CD14-positive monocyte (primary cell): ENCODE results near the gene RPS21. TPM values are rescaled to one million over a fixed set of nuclear protein-coding genes. Genes with fewer than 3 reads are reported as not detected.

Source experiments
- DNase-seq, 3 donors: peaks; one replicate each; pipeline ENCODE4 v3.0.0-alpha.2; 2011 to 2022
- H2AFZ ChIP-seq: 2 replicates; pipeline ENCODE4 v1.6.0; 2012; ENCODE audit warnings: mild to moderate bottlenecking, low read depth, low read length, inconsistent platforms; ENCODE audit not compliant: insufficient read depth, poor library complexity, severe bottlenecking
- H3K27ac ChIP-seq, 2 donors: 1 replicate in 1 of 2; 2 replicates in 1 of 2; pipeline ENCODE4 v1.5.1; 2012 to 2013; ENCODE audit warnings: low read length in 2 of 2, control low read depth in 1 of 2, inconsistent platforms in 1 of 2, low read depth in 1 of 2, mild to moderate bottlenecking in 1 of 2
- H3K27me3 ChIP-seq, 2 donors: one replicate each; pipeline versions ENCODE4 v1.6.0 to v1.6.1; 2011 to 2013; ENCODE audit warnings: low read length in 2 of 2; ENCODE audit not compliant: control insufficient read depth in 2 of 2, insufficient read depth in 2 of 2
- H3K36me3 ChIP-seq, 2 donors: replicated peaks in 1 of 2; 1 replicate in 1 of 2; 2 replicates in 1 of 2; pipeline versions ENCODE4 v1.5.1 to v1.6.1; 2012 to 2013; ENCODE audit warnings: low read length in 2 of 2, control low read depth in 1 of 2, inconsistent platforms in 1 of 2, mild to moderate bottlenecking in 1 of 2; ENCODE audit not compliant: insufficient read depth in 2 of 2, control insufficient read depth in 1 of 2
- H3K4me1 ChIP-seq, 2 donors: 1 replicate in 1 of 2; 2 replicates in 1 of 2; pipeline versions ENCODE4 v1.5.1 to v1.6.1; 2012 to 2013; ENCODE audit warnings: low read length in 2 of 2, control low read depth in 1 of 2, inconsistent platforms in 1 of 2, mild to moderate bottlenecking in 1 of 2, moderate library complexity in 1 of 2; ENCODE audit not compliant: insufficient read depth in 2 of 2, control insufficient read depth in 1 of 2
- H3K4me2 ChIP-seq: replicated peaks from 2 replicates; pipeline ENCODE3; 2012; ENCODE audit warnings: low read length, moderate library complexity, mild to moderate bottlenecking; ENCODE audit not compliant: poor library complexity, severe bottlenecking; ENCODE audit errors: extremely low read depth
- H3K4me3 ChIP-seq, 3 experiments: fragments of 200-600 bp in 1 of 3; sonication (generic) in 1 of 3; replicated peaks in 1 of 3; 1 replicate in 2 of 3; 2 replicates in 1 of 3; pipeline ENCODE4 v1.5.1; 2011 to 2013; ENCODE audit warnings: low read length in 3 of 3, mild to moderate bottlenecking in 3 of 3, control low read depth in 2 of 3, low read depth in 2 of 3, inconsistent platforms in 1 of 3, moderate library complexity in 1 of 3
- H3K79me2 ChIP-seq: 2 replicates; pipeline ENCODE4 v1.6.0; 2012; ENCODE audit warnings: mild to moderate bottlenecking, control low read depth, inconsistent platforms, low read length, moderate library complexity; ENCODE audit not compliant: insufficient read depth
- H3K9ac ChIP-seq: 2 replicates; pipeline ENCODE4 v1.6.0; 2017; ENCODE audit warnings: low read length, mild to moderate bottlenecking; ENCODE audit not compliant: insufficient read depth, poor library complexity, severe bottlenecking
- H3K9me3 ChIP-seq, 2 donors: replicated peaks in 1 of 2; 1 replicate in 1 of 2; 2 replicates in 1 of 2; pipeline versions ENCODE4 v1.5.1 to v1.6.1; 2012 to 2013; ENCODE audit warnings: low read length in 2 of 2, control low read depth in 1 of 2; ENCODE audit not compliant: control insufficient read depth in 1 of 2, insufficient read depth in 1 of 2
- H4K20me1 ChIP-seq: 2 replicates; pipeline ENCODE4 v1.6.0; 2012; ENCODE audit warnings: mild to moderate bottlenecking, low read length, control low read depth, moderate library complexity; ENCODE audit not compliant: insufficient read depth
- H3K27ac Mint-ChIP-seq, 7 donors: one replicate each; pipeline ENCODE4 v1.8.0; 2020; ENCODE audit warnings: mild to moderate bottlenecking in 7 of 7, mixed read lengths in 7 of 7, moderate library complexity in 6 of 7, inconsistent platforms in 2 of 7
- H3K27me3 Mint-ChIP-seq, 3 donors: one replicate each; pipeline ENCODE4 v1.8.0; 2021 to 2022; ENCODE audit warnings: low read depth in 3 of 3, mild to moderate bottlenecking in 3 of 3, mixed read lengths in 3 of 3, moderate library complexity in 3 of 3, inconsistent platforms in 1 of 3
- H3K36me3 Mint-ChIP-seq, 2 donors: one replicate each; pipeline ENCODE4 v1.8.0; 2020; ENCODE audit warnings: mixed read lengths in 2 of 2, inconsistent platforms in 1 of 2, mild to moderate bottlenecking in 1 of 2
- H3K4me1 Mint-ChIP-seq: one replicate; pipeline ENCODE4 v1.8.0; 2020; ENCODE audit warnings: mild to moderate bottlenecking, mixed read lengths
- H3K4me3 Mint-ChIP-seq, 2 donors: one replicate each; pipeline ENCODE4 v1.8.0; 2020; ENCODE audit warnings: mild to moderate bottlenecking in 2 of 2, mixed read lengths in 2 of 2, moderate library complexity in 1 of 2
- H3K9me3 Mint-ChIP-seq, 7 donors: one replicate each; pipeline ENCODE4 v1.8.0; 2020 to 2022; ENCODE audit warnings: mixed read lengths in 7 of 7, mild to moderate bottlenecking in 6 of 7, moderate library complexity in 6 of 7, inconsistent platforms in 2 of 7
- WGBS: methylation state at CpG from one replicate; pipeline ENCODE4 v1.1.5; 2013; ENCODE audit warnings: missing lambda C conversion rate; ENCODE audit not compliant: insufficient coverage; 5-methylcytosine and 5-hydroxymethylcytosine counted together
- intact Hi-C, 2 donors: fragments of 100-400 bp; cut with micrococcal nuclease; formaldehyde crosslinking; loops; one replicate each; pipeline versions ENCODE4 v1.15.0 to v1.15.1; 2023
- polyA plus RNA-seq, 3 donors: library from polyadenylated mRNA; depleted of rRNA in 1 of 3; unstranded in 2 of 3; stranded (reverse) in 1 of 3; fragments of 300-500 nt in 2 of 3; fragments of >200 nt in 1 of 3; fragmentation: Illumina TruSeq in 2 of 3; gene quantifications; 1 replicate in 2 of 3; 2 replicates in 1 of 3; pipeline ENCODE4 v1.2.3, GENCODE V29; 2012 to 2021
- TF ChIP-seq, protein P1 (sequence below): fragments of 200-600 bp; IDR thresholded peaks from one replicate; pipeline ENCODE4 v1.8.0; 2022; ENCODE audit warnings: antibody characterized with exemption, mild to moderate bottlenecking

RPS21 gene
- polyA plus RNA-seq, 3 donors: 799 to 6,263 (median 968) TPM

DNA sequence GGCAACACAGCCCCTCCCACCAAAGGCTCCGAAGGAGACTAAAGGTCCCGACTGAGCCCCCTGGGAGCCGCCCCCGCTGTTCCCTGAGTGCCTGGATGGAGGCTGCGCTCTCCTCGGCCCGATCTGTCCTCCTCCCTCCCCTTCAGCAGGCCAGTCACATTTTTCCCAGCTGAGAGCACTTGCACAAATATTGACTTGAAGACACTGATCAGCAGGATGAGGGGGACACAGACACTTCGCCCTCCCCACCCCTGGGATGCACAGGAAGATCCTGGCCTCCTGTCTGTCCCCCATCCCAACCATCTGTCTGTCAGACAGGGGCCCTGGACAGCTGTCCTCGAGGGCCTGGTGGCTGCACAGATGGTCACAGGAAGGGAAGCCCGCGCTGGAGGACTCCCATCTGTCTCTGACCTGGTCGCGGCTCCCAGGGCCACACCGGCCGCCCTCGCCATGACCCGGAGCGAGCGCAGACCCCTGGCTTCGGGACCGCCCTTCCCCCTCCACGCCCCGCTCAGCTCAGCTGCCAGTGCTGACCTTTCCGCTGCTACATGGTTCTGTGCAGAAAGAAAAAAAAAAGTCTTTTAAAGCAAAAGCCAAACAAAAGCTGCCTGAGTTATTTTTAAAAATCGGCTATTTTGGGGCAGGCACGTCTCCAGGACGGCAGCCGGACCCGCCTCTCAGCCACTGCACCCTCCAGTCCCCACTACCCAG, 30.9 kb upstream of the RPS21 start:
- Histone ChIP-seq H4K20me1 (no peaks in the 10 kb centered on the region), H3K27me3 (peaks cover 0 to 11% of the 10 kb centered on the region in 2 donors), H2AFZ (no peak overlapping the region), H3K27ac (no peak overlapping the region), H3K9me3 (no peaks in the 10 kb centered on the region), H3K79me2 (no peaks in the 10 kb centered on the region), H3K36me3 (no peaks in the 10 kb centered on the region), H3K4me3 (no peak overlapping the region), H3K9ac (no peak overlapping the region), H3K4me1 (no peaks in the 10 kb centered on the region), H3K4me2 (no peak overlapping the region)
- intact Hi-C loops: no loop called here
- TF ChIP-seq, protein P1, sequence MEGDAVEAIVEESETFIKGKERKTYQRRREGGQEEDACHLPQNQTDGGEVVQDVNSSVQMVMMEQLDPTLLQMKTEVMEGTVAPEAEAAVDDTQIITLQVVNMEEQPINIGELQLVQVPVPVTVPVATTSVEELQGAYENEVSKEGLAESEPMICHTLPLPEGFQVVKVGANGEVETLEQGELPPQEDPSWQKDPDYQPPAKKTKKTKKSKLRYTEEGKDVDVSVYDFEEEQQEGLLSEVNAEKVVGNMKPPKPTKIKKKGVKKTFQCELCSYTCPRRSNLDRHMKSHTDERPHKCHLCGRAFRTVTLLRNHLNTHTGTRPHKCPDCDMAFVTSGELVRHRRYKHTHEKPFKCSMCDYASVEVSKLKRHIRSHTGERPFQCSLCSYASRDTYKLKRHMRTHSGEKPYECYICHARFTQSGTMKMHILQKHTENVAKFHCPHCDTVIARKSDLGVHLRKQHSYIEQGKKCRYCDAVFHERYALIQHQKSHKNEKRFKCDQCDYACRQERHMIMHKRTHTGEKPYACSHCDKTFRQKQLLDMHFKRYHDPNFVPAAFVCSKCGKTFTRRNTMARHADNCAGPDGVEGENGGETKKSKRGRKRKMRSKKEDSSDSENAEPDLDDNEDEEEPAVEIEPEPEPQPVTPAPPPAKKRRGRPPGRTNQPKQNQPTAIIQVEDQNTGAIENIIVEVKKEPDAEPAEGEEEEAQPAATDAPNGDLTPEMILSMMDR: no peak
- peaks cover 2 to 26% (median 14%) of the 10 kb centered on the region in 3 donors for H3K27me3 Mint-ChIP-seq
- DNase-seq: no peak
- no peaks in the 10 kb centered on the region for H3K9me3 Mint-ChIP-seq
- H3K4me3 Mint-ChIP-seq: no peak overlapping the region
- no peaks in the 10 kb centered on the region for H3K4me1 Mint-ChIP-seq
- no peak overlapping the region for H3K27ac Mint-ChIP-seq
- WGBS: 81% methylated on average over 24 of the region's 29 CpGs
- no peaks in the 10 kb centered on the region for H3K36me3 Mint-ChIP-seq

DNA sequence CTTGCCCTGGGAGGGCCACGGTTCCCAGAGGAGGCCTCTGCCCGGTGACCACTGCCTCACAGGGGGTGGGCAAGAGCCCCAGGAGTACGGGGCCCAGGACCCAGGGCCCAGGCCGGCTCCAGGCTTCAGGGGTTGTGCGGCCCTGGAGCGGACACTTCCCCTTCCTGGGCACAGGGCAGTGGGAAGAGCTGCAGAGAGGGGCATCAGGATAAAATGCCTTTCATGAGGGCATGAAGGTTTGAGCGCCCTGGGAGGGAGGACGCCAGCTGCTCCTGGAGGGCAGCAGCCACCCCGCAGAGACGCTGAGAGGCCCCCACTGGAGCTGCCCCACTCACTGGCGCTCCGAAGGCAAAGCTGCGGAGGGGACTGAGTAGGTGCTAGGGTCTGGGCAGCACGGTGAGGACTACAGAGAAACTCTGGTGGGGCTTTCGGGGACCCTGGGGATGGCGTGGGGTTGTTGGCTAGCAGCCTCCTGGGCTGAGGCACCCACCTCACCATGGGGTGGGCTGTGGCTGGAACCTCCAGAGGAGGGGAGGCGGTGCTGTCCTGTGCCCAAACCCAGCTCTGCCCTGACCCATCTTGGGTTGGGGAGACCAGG, 30.2 kb upstream of the RPS21 start:
- H3K27ac Mint-ChIP-seq: no peak overlapping the region
- no peaks in the 10 kb centered on the region for H4K20me1 ChIP-seq
- H3K79me2 ChIP-seq: no peaks in the 10 kb centered on the region
- WGBS: 72% methylated on average over 11 of the region's 17 CpGs
- no peak overlapping the region for H3K27ac ChIP-seq
- H3K36me3 ChIP-seq: no peaks in the 10 kb centered on the region
- no peak overlapping the region for H3K9ac ChIP-seq
- no peaks in the 10 kb centered on the region for H3K36me3 Mint-ChIP-seq
- H3K4me1 ChIP-seq: no peaks in the 10 kb centered on the region
- no peak overlapping the region for H3K4me3 Mint-ChIP-seq
- peaks cover 2 to 26% (median 14%) of the 10 kb centered on the region in 3 donors for H3K27me3 Mint-ChIP-seq
- no peak overlapping the region for H3K4me3 ChIP-seq
- no peak overlapping the region for H3K4me2 ChIP-seq
- no peak overlapping the region for H2AFZ ChIP-seq
- TF ChIP-seq, protein P1: no peak
- peaks cover 0 to 11% of the 10 kb centered on the region in 2 donors for H3K27me3 ChIP-seq
- intact Hi-C loops: no loop called here
- no peaks in the 10 kb centered on the region for H3K9me3 Mint-ChIP-seq
- no peaks in the 10 kb centered on the region for H3K4me1 Mint-ChIP-seq
- H3K9me3 ChIP-seq: no peaks in the 10 kb centered on the region
- DNase-seq: no peak
